ENCODE measurements around the gene PLB1. TPM values are rescaled to one million over a fixed set of nuclear protein-coding genes. Genes with fewer than 3 reads are reported as not detected.

Gene PLB1
- polyA plus RNA-seq, 2 donors, result 0.94 to 1.3 TPM

DNA sequence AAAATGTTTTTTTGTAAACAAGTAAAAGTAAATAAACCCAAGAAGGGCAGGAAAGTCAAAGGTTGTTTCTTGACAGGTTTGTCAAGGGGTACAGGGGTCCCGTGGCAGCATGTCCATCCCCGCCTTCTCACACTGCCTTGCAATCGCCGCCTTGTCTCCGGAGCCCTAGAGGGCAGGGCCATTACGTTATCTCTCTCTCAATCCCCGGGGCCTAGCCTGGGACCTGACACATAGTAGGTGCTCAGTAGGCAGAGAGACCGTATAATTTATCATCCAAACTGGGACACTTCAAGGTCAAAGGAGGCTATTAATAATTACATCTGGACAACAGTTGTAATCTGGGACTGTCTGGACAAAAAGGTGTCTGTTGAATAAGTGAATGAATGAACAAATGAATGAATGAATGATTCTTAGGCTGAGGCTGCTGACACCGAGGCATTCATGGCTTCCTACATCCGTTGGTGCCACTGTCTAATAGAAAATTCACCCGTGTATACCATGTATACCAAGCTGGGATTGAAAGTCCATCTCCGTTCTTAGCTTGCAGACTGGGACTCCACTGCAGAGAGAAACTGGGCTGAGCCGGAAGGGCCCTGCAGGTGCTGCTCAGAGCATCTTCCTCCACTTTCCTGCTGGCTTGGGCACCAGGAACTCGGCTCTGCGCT, 44.8 kb upstream of the PLB1 start:
- no peaks in the 10 kb centered on the region for H3K9me3 ChIP-seq (ENCODE audit: control insufficient read depth in 2 of 2, insufficient read depth in 1 of 2, low read depth in 1 of 2, low read length in 1 of 2)
- H3K27me3 ChIP-seq (ENCODE audit: control insufficient read depth in 1 of 2, insufficient read depth in 2 of 2, low read length in 2 of 2), result no peaks in the 10 kb centered on the region
- WGBS, 2 donors, result 87 to 91% methylated on average over 15 of the region's 15 CpGs
- H3K36me3 ChIP-seq (ENCODE audit: control insufficient read depth in 2 of 2, insufficient read depth in 2 of 2, low read length in 1 of 2), result no peaks in the 10 kb centered on the region
- H3K4me1 ChIP-seq (ENCODE audit: control insufficient read depth in 2 of 2, insufficient read depth in 2 of 2, low read length in 1 of 2), result peaks cover 5 to 26% of the 10 kb centered on the region in 2 donors
- peak overlapping the region in 1 of 2 donors; percentile 24 for H3K27ac ChIP-seq (ENCODE audit: low read depth in 2 of 2, low read length in 1 of 2)
- H3K4me3 ChIP-seq (ENCODE audit: low read depth in 1 of 2, low read length in 2 of 2), result no peak overlapping the region

DNA sequence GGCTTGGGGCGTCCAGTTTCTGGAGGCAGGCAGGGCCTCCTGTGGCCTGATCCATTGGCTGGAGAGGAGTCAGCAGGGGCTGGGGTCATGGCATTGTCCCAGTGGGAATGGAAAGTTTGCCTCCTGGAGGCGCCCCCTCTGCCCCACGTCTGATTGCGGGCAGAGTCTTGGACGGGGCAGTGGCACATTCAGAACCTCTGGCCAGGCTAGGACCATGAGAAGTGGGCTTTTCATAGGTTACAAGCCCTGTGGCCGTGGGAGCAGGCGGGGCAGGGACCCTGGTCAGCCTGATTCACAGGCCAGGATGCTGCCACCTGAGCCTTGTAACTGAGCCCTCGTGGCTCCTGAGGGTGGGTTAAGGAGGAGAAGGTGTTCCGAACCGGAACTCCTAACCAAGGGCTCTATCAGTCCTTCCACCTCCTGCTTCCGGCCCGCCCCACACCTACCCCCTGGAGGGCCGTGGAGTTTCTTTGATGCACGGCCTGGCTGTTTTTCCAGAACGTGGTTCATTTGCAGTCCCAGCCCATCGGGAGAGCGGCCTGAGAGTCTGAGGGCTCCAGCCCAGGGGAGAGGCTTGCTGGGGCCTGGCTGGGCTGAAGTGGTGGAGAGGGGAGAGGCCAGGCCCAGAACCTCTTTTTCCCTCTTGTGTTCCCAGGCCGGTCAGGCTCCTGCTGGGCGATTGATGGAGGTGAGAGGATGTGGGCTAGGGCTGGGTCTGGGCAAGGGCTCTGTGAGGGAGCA, 43.9 kb upstream of the PLB1 start:
- 75 to 81% methylated on average over 19 of the region's 19 CpGs for WGBS, 2 donors
- Histone ChIP-seq H3K27me3 (ENCODE audit: control insufficient read depth in 1 of 2, insufficient read depth in 2 of 2, low read length in 2 of 2) (no peaks in the 10 kb centered on the region), H3K9me3 (ENCODE audit: control insufficient read depth in 2 of 2, insufficient read depth in 1 of 2, low read depth in 1 of 2, low read length in 1 of 2) (no peaks in the 10 kb centered on the region), H3K36me3 (ENCODE audit: control insufficient read depth in 2 of 2, insufficient read depth in 2 of 2, low read length in 1 of 2) (no peaks in the 10 kb centered on the region), H3K4me3 (ENCODE audit: low read depth in 1 of 2, low read length in 2 of 2) (no peak overlapping the region), H3K27ac (ENCODE audit: low read depth in 2 of 2, low read length in 1 of 2) (no peak overlapping the region), H3K4me1 (ENCODE audit: control insufficient read depth in 2 of 2, insufficient read depth in 2 of 2, low read length in 1 of 2) (peaks cover 5 to 26% of the 10 kb centered on the region in 2 donors)

DNA sequence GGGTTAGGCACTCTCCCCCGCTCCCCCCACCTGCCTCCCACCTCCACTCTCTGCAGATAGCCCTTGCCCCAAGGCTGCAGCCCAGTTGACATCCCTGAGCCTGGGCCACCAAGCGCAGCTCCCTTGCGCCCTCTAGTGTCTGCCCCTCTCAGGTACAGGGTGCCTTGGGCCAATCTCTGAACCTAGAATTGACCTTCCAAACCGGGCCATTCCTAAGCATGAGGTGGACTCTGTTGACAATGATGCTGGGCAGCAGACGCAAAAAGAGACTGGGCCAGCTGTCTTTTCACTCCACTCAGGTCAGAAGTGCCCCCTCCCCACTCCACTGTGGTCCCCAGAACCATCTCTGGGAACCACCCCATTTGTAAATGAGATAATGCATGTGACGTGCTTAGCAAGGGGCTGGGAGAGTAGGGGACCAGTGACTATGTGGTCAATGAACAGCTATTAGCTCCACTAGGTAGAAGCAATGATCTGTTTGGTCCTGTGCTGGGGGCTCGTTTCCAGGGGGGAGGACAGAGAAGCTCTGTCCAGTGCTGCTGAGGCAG, 43.3 kb upstream of the PLB1 start:
- Histone ChIP-seq H3K27me3 (ENCODE audit: control insufficient read depth in 1 of 2, insufficient read depth in 2 of 2, low read length in 2 of 2) (no peaks in the 10 kb centered on the region), H3K4me3 (ENCODE audit: low read depth in 1 of 2, low read length in 2 of 2) (no peak overlapping the region), H3K4me1 (ENCODE audit: control insufficient read depth in 2 of 2, insufficient read depth in 2 of 2, low read length in 1 of 2) (peaks cover 5 to 26% of the 10 kb centered on the region in 2 donors), H3K9me3 (ENCODE audit: control insufficient read depth in 2 of 2, insufficient read depth in 1 of 2, low read depth in 1 of 2, low read length in 1 of 2) (no peaks in the 10 kb centered on the region), H3K36me3 (ENCODE audit: control insufficient read depth in 2 of 2, insufficient read depth in 2 of 2, low read length in 1 of 2) (no peaks in the 10 kb centered on the region), H3K27ac (ENCODE audit: low read depth in 2 of 2, low read length in 1 of 2) (peak overlapping the region in 1 of 2 donors; percentile 87)
- 29 to 42% methylated on average over 7 of the region's 7 CpGs for WGBS, 2 donors

DNA sequence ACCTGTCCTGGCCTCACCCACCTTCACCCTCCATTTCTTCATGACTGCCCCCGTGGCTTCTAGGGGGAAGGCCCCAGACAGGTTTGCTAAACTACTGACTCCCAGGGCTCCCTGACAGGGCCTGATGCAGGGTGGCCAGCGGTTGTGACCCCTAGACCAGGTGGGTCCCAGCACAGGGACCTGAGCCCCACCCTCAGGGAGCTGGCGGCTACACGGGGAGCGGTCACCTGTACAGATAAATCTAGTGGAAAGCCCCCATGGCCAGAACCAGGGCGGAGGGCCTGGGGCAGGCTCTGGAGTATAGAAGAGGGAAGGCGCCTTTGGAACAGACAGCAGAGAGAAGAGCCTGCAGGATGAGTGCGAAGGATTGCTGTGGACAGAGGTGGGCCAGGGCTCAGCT, 42.5 kb upstream of the PLB1 start:
- peaks cover 5 to 26% of the 10 kb centered on the region in 2 donors for H3K4me1 ChIP-seq (ENCODE audit: control insufficient read depth in 2 of 2, insufficient read depth in 2 of 2, low read length in 1 of 2)
- no peaks in the 10 kb centered on the region for H3K9me3 ChIP-seq (ENCODE audit: control insufficient read depth in 2 of 2, insufficient read depth in 1 of 2, low read depth in 1 of 2, low read length in 1 of 2)
- 66 to 81% methylated on average over 8 of the region's 8 CpGs for WGBS, 2 donors
- no peaks in the 10 kb centered on the region for H3K36me3 ChIP-seq (ENCODE audit: control insufficient read depth in 2 of 2, insufficient read depth in 2 of 2, low read length in 1 of 2)
- no peak overlapping the region for H3K4me3 ChIP-seq (ENCODE audit: low read depth in 1 of 2, low read length in 2 of 2)
- H3K27ac ChIP-seq (ENCODE audit: low read depth in 2 of 2, low read length in 1 of 2), result peak overlapping the region; percentile 85 to 87
- H3K27me3 ChIP-seq (ENCODE audit: control insufficient read depth in 1 of 2, insufficient read depth in 2 of 2, low read length in 2 of 2), result no peaks in the 10 kb centered on the region

DNA sequence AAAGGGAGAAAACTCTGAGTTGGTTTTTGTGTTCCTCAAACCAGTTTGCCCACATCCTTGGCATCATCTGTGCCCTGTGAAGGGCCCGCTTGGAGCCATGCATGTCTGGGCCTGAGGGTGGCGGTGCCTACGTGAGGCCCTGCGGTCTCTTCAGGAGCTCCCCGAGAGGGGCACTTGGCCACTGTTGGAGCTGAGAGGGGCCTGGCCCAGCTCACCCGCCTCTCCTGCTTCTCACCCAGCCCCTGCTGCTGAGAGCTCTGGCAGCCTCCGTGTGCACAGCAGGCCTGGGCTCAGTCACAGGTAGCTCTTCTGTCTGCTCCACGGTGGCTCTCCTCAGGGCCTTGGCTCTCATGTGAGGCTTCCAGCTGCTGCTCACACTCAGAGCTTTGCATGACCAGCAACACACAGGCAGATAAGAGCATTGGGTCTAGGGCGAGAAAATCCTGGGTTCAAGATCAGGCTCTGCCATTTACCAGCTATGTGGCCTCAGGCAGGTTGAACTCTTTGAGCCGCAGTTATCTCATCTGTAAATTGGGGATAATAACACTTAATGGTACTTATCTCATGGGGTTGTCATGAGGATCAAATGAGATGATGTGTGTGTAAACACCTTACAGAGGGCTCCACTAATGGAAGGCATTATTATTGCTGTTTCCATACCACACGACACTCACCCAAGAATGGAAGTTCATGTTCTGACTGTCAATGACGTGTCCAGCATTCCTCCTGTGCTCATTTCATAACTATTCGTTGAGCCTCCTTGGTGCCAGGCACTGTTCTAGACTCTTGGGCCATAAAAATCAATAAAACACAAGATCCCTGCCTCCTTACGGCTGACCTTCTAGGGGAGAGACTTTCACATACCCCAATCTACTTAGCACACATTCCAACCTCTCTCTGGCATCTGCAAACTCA, 41.6 kb upstream of the PLB1 start:
- Histone ChIP-seq H3K9me3 (ENCODE audit: control insufficient read depth in 2 of 2, insufficient read depth in 1 of 2, low read depth in 1 of 2, low read length in 1 of 2) (no peaks in the 10 kb centered on the region), H3K27me3 (ENCODE audit: control insufficient read depth in 1 of 2, insufficient read depth in 2 of 2, low read length in 2 of 2) (no peaks in the 10 kb centered on the region), H3K36me3 (ENCODE audit: control insufficient read depth in 2 of 2, insufficient read depth in 2 of 2, low read length in 1 of 2) (no peaks in the 10 kb centered on the region), H3K4me3 (ENCODE audit: low read depth in 1 of 2, low read length in 2 of 2) (no peak overlapping the region), H3K27ac (ENCODE audit: low read depth in 2 of 2, low read length in 1 of 2) (peak overlapping the region; percentile 76 to 85), H3K4me1 (ENCODE audit: control insufficient read depth in 2 of 2, insufficient read depth in 2 of 2, low read length in 1 of 2) (peaks cover 2 to 20% of the 10 kb centered on the region in 2 donors)
- WGBS, 2 donors, result 63 to 68% methylated on average over 14 of the region's 14 CpGs

DNA sequence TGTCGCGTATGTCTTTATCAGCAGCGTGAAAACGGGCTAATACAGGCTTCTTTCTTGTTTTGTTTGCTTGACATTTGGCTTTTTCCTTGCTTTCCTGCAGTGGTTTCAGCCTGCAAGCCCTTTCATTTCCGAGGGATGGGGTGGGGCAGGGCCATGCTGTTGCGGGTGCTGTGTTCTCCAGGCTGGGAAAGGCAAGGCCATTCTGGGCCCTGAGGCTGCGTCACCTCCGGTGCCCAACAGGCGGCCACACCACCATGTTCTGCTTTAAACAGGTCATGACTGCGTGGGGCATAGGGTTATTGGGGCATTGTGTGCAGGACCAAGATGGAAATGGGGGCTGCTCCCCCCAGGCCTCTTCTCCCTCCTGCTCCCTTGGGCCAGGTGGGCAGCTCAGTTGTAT, 38.6 kb upstream of the PLB1 start:
- Histone ChIP-seq H3K27me3 (ENCODE audit: control insufficient read depth in 1 of 2, insufficient read depth in 2 of 2, low read length in 2 of 2) (no peaks in the 10 kb centered on the region), H3K4me3 (ENCODE audit: low read depth in 1 of 2, low read length in 2 of 2) (no peak overlapping the region), H3K4me1 (ENCODE audit: control insufficient read depth in 2 of 2, insufficient read depth in 2 of 2, low read length in 1 of 2) (peaks cover 0 to 17% of the 10 kb centered on the region in 2 donors), H3K9me3 (ENCODE audit: control insufficient read depth in 2 of 2, insufficient read depth in 1 of 2, low read depth in 1 of 2, low read length in 1 of 2) (no peaks in the 10 kb centered on the region), H3K36me3 (ENCODE audit: control insufficient read depth in 2 of 2, insufficient read depth in 2 of 2, low read length in 1 of 2) (no peaks in the 10 kb centered on the region), H3K27ac (ENCODE audit: low read depth in 2 of 2, low read length in 1 of 2) (no peak overlapping the region)
- 86 to 95% methylated on average over 10 of the region's 10 CpGs for WGBS, 2 donors

DNA sequence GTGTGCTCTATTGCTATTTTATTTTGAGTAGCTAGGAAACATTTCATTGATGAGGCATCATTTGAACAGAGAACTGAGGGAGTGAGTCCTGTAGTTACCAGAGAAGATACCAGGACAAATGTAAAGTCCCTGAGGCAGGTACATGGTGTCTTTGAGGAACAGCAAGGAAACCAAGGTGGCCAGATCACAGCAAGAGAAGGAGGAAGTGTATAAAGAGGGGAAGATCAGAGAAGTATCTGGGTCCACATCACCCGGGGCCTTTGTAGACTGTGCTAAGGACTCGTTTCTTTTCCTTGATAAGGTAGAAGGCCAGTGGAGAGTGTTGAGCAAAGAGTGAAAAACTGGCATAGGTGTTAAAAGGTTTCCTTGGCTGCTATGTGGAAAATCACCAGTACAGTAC, 34.8 kb upstream of the PLB1 start:
- 68 to 75% methylated on average over 2 of the region's 2 CpGs for WGBS, 2 donors
- Histone ChIP-seq H3K27me3 (ENCODE audit: control insufficient read depth in 1 of 2, insufficient read depth in 2 of 2, low read length in 2 of 2) (no peaks in the 10 kb centered on the region), H3K4me1 (ENCODE audit: control insufficient read depth in 2 of 2, insufficient read depth in 2 of 2, low read length in 1 of 2) (no peaks in the 10 kb centered on the region), H3K36me3 (ENCODE audit: control insufficient read depth in 2 of 2, insufficient read depth in 2 of 2, low read length in 1 of 2) (no peaks in the 10 kb centered on the region), H3K9me3 (ENCODE audit: control insufficient read depth in 2 of 2, insufficient read depth in 1 of 2, low read depth in 1 of 2, low read length in 1 of 2) (no peaks in the 10 kb centered on the region), H3K27ac (ENCODE audit: low read depth in 2 of 2, low read length in 1 of 2) (no peak overlapping the region), H3K4me3 (ENCODE audit: low read depth in 1 of 2, low read length in 2 of 2) (no peak overlapping the region)

DNA sequence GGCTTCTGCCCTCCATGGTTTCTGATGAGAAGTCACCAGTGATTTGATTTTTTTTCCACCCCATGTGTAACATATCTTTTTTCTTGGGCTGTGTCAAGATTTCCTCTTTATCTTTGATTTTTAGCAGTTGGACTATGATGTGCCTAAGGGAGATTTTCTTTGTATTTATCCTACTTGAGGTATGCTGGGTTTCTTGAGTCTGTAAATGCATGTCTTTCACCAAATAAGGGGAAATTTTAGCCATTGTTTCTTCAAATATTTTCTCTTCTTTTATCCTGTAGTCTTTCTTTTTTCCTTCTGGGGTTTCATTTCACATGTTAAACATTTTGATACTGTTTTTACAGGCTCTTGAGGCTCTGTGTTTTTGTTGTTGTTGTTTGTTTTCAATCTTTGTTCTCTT, 33.7 kb upstream of the PLB1 start:
- Histone ChIP-seq H3K27ac (ENCODE audit: low read depth in 2 of 2, low read length in 1 of 2) (no peak overlapping the region), H3K4me3 (ENCODE audit: low read depth in 1 of 2, low read length in 2 of 2) (no peak overlapping the region), H3K27me3 (ENCODE audit: control insufficient read depth in 1 of 2, insufficient read depth in 2 of 2, low read length in 2 of 2) (no peaks in the 10 kb centered on the region), H3K9me3 (ENCODE audit: control insufficient read depth in 2 of 2, insufficient read depth in 1 of 2, low read depth in 1 of 2, low read length in 1 of 2) (no peaks in the 10 kb centered on the region), H3K4me1 (ENCODE audit: control insufficient read depth in 2 of 2, insufficient read depth in 2 of 2, low read length in 1 of 2) (no peaks in the 10 kb centered on the region), H3K36me3 (ENCODE audit: control insufficient read depth in 2 of 2, insufficient read depth in 2 of 2, low read length in 1 of 2) (no peaks in the 10 kb centered on the region)

DNA sequence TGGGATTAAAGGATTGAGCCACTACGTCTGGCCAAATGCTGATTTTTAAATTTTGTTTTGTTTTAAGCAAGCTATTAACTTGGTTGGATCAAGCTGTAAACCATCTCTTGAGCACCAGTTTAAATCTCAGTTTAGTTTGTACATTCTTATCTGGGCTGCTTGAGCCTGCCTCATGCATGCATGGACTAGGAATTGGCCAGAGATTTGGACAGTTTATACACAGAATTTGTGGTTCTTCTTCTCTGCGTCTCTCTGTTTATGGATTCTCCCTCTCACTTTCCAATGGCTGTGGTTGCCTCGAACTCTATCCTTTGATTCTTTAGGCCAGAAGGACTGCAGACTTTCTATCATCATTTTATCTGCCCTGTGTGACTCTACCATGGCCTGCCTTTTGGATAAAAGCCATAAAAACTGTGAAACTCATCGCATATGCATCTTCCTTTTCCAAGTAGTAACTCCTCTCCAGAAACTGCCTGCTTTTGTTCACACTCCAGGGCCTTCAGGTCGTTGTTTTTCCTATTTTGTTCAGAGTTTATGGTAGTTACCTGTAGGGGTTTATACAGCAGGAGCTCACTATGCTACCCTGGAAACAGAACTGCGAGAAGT, 32.5 kb upstream of the PLB1 start:
- Histone ChIP-seq H3K27me3 (ENCODE audit: control insufficient read depth in 1 of 2, insufficient read depth in 2 of 2, low read length in 2 of 2) (no peaks in the 10 kb centered on the region), H3K9me3 (ENCODE audit: control insufficient read depth in 2 of 2, insufficient read depth in 1 of 2, low read depth in 1 of 2, low read length in 1 of 2) (no peaks in the 10 kb centered on the region), H3K36me3 (ENCODE audit: control insufficient read depth in 2 of 2, insufficient read depth in 2 of 2, low read length in 1 of 2) (no peaks in the 10 kb centered on the region), H3K4me1 (ENCODE audit: control insufficient read depth in 2 of 2, insufficient read depth in 2 of 2, low read length in 1 of 2) (no peaks in the 10 kb centered on the region), H3K27ac (ENCODE audit: low read depth in 2 of 2, low read length in 1 of 2) (no peak overlapping the region), H3K4me3 (ENCODE audit: low read depth in 1 of 2, low read length in 2 of 2) (no peak overlapping the region)
- WGBS, 2 donors, result 64 to 66% methylated on average over 6 of the region's 6 CpGs

Data from esophagus (tissue), 2 donors.